Fibroblast of pulmonary artery (primary cell): ENCODE data around the gene MBL2.

Source experiments
- DNase-seq: peaks from one replicate; pipeline ENCODE4 v3.0.0-alpha.2; 2010; ENCODE audit warnings: low read depth
- H3K4me3 ChIP-seq: replicated peaks from 2 replicates; pipeline ENCODE4 v1.5.1; 2011; ENCODE audit warnings: low read depth, mild to moderate bottlenecking, control low read depth, low read length, moderate library complexity
- TF ChIP-seq, protein P1 (sequence below): IDR thresholded peaks from 2 replicates; pipeline ENCODE4 v1.5.1; 2011; ENCODE audit warnings: mild to moderate bottlenecking, control low read depth, low read length, inconsistent platforms; ENCODE audit errors: missing control alignments

Gene MBL2

GRCh38 chr10:52738951-52739350 lies 33.6 kb downstream of the MBL2 start:
- no peak overlapping the region for H3K4me3 ChIP-seq
- TF ChIP-seq, protein P1, sequence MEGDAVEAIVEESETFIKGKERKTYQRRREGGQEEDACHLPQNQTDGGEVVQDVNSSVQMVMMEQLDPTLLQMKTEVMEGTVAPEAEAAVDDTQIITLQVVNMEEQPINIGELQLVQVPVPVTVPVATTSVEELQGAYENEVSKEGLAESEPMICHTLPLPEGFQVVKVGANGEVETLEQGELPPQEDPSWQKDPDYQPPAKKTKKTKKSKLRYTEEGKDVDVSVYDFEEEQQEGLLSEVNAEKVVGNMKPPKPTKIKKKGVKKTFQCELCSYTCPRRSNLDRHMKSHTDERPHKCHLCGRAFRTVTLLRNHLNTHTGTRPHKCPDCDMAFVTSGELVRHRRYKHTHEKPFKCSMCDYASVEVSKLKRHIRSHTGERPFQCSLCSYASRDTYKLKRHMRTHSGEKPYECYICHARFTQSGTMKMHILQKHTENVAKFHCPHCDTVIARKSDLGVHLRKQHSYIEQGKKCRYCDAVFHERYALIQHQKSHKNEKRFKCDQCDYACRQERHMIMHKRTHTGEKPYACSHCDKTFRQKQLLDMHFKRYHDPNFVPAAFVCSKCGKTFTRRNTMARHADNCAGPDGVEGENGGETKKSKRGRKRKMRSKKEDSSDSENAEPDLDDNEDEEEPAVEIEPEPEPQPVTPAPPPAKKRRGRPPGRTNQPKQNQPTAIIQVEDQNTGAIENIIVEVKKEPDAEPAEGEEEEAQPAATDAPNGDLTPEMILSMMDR: no peak
- DNase-seq: no peak

- peak overlapping the region; percentile 27 for H3K4me3 ChIP-seq
Measured at GRCh38 chr10:52729271-52730104, 43.1 kb downstream of the MBL2 start.

DNA sequence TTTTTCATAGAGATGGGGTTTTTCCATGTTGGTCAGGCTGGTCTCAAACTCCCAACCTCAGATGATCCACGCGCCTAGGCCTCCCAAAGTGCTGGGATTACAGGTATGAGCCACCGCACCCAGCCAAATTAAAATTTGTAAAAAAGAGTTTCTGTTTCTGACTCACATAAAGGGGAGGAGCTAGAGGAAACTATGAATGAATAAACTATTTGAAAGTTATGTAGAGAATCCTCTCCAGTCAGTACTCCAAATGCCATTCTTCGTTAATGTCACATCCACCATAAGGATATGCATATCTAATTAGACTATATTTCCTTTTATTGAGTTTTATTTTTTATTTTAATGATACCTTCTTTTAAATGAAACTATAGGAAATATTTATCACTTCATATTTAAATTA lies 52.6 kb downstream of the MBL2 start:
- DNase-seq: no peak
- H3K4me3 ChIP-seq: no peak overlapping the region
- TF ChIP-seq, protein P1: no peak

More at GRCh38 chr10:52729271-52730104, 43.1 kb downstream of the MBL2 start:
- DNase-seq: peak; percentile 62
- TF ChIP-seq, protein P1: peak; percentile 63
